ENCODE data around the gene SLC25A38. TPM values are rescaled to one million over a fixed set of nuclear protein-coding genes. Genes with fewer than 3 reads are reported as not detected.

Gene SLC25A38
- total and polyA plus RNA-seq, 9 of the 15 experiments (the other 6 are each of a cell fraction or from before 2014, with no cell fraction given) = 13.5 to 51.1 (median 30.6) TPM

GRCh38 chr3:39432342-39432741, 49.2 kb downstream of the SLC25A38 start:
- WGBS (ENCODE audit: insufficient coverage, low coverage, missing lambda C conversion rate) = 2% methylated on average over 5 of the region's 5 CpGs
- H3K79me2 ChIP-seq (ENCODE audit: control insufficient read depth, insufficient read depth, low read length) = no peaks in the 10 kb centered on the region
- CTCF ChIA-PET (ENCODE audit: low intra/inter-chr PET ratio) = no interaction called here
- POLR2A ChIA-PET = no interaction called here
- ATAC-seq = no peak
- no peak overlapping the region for H3K27ac ChIP-seq (ENCODE audit: extremely low read depth, low read depth, low read length)
- no peak overlapping the region for H3K4me3 ChIP-seq
- no peaks in the 10 kb centered on the region for H3K9me3 ChIP-seq (replicated peaks; ENCODE audit: control insufficient read depth, insufficient read depth, low read depth, low read length)
- TF ChIP-seq ZBTB1 (CRISPR knock-in tag; IDR thresholded peaks at IDR 0.05; ENCODE audit: borderline replicate concordance, low read depth) (no peak), NFE2 (IDR thresholded peaks at IDR 0.05; ENCODE audit: low read depth) (0 out of 2 replicates have a peak, but pooled peaks have one; percentile 22), FOSL1 (tag; conservative IDR thresholded peaks at IDR 0.05) (peak; percentile 31; the same call in 1 of the 2 replicates), ETV5 (CRISPR knock-in tag; IDR thresholded peaks at IDR 0.05; ENCODE audit: low read depth) (no peak), PATZ1 (CRISPR knock-in tag; IDR thresholded peaks at IDR 0.05; ENCODE audit: borderline replicate concordance) (no peak), ARID3A (IDR thresholded peaks at IDR 0.05; ENCODE audit: borderline replicate concordance, low read depth, low read length) (no peak), CHD2 (IDR thresholded peaks at IDR 0.05; ENCODE audit: low read depth, low read length) (no peak), CBX3 (IDR thresholded peaks at IDR 0.05; ENCODE audit: borderline replicate concordance in 1 of 2, low read length in 2 of 2) (no peak), PHF8 (IDR thresholded peaks at IDR 0.05; ENCODE audit: borderline replicate concordance, low read length) (no peak), ATF4 (CRISPR knock-in tag; IDR thresholded peaks at IDR 0.05) (no peak)
- peaks cover 27 to 50% of the 10 kb centered on the region in 2 experiments for H3K27me3 ChIP-seq (ENCODE audit: control insufficient read depth in 2 of 2, insufficient read depth in 2 of 2, low read length in 2 of 2)
- no peak for FAIRE-seq
- peaks cover 0 to 4% of the 10 kb centered on the region in 2 experiments; a peak in 2 of 5 replicates for H3K4me1 ChIP-seq (replicated peaks in 1 of 2; ENCODE audit: control insufficient read depth in 2 of 2, insufficient read depth in 2 of 2, low read length in 2 of 2)
- no peak overlapping the region for H3K4me2 ChIP-seq (ENCODE audit: insufficient read depth, low read length)
- no peaks in the 10 kb centered on the region for H4K20me1 ChIP-seq (replicated peaks; ENCODE audit: control insufficient read depth, insufficient read depth, low read length)
- intact Hi-C loops (cut with micrococcal nuclease) = no loop called here
- no peak overlapping the region for H2AFZ ChIP-seq (ENCODE audit: low read depth, low read length)
- no peak for DNase-seq (ENCODE audit: extremely low read depth in 1 of 4, low spot score in 3 of 4)
- no peaks in the 10 kb centered on the region for H3K9me1 ChIP-seq (ENCODE audit: control insufficient read depth, insufficient read depth, low read length)
- H3K9ac ChIP-seq (ENCODE audit: insufficient read depth in 1 of 2, low read depth in 2 of 2, low read length in 2 of 2) = no peak overlapping the region
- BruUV-seq (replicated peaks) = no TSS peak
- in situ Hi-C loops (cut with MboI) = no loop called here
- H3K36me3 ChIP-seq (ENCODE audit: control insufficient read depth, insufficient read depth, low read length) = no peaks in the 10 kb centered on the region

Data from K562 (cell line).